ENCODE results near the gene AK5.
"Not testable (repeated sequence)": the region's sequence is repeated elsewhere in the genome, so short reads cannot be mapped to it uniquely, and the experiment has no call there.

The AK5 gene

DNA sequence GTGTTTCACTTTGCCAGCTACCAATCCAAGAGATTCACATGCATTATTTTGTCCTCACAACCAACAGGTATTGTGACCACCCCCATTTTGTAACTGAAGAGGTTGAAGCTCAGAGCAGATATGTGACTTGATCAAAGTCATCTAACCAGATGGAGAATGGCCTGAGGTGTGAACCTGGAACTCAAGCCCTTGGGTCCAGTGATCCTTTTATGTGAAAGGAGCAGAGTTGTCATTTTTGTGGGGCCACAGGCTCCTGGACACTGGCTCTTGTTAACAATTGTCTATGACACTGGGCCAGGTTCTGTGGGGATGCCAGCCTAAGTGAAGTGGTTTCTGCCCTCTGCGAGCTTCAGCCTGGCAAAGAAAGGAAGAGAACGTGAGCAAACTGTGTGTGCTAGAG, 228.1 kb downstream of the AK5 start (continued):
- TF ChIP-seq, protein P1, sequence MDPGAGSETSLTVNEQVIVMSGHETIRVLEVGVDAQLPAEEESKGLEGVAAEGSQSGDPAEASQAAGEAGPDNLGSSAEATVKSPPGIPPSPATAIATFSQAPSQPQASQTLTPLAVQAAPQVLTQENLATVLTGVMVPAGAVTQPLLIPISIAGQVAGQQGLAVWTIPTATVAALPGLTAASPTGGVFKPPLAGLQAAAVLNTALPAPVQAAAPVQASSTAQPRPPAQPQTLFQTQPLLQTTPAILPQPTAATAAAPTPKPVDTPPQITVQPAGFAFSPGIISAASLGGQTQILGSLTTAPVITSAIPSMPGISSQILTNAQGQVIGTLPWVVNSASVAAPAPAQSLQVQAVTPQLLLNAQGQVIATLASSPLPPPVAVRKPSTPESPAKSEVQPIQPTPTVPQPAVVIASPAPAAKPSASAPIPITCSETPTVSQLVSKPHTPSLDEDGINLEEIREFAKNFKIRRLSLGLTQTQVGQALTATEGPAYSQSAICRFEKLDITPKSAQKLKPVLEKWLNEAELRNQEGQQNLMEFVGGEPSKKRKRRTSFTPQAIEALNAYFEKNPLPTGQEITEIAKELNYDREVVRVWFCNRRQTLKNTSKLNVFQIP (CRISPR knock-in tag; IDR thresholded peaks at IDR 0.05; ENCODE audit: borderline replicate concordance, low read depth) = no peak
- TF ChIP-seq ZFP30 (CRISPR knock-in tag; IDR thresholded peaks at IDR 0.05) (no peak), TOX (CRISPR knock-in tag; IDR thresholded peaks at IDR 0.05; ENCODE audit: borderline replicate concordance) (no peak), TCF4 (CRISPR knock-in tag; IDR thresholded peaks at IDR 0.05; ENCODE audit: borderline replicate concordance) (no peak), PPARA (CRISPR knock-in tag; IDR thresholded peaks at IDR 0.05; ENCODE audit: borderline replicate concordance) (no peak), ARNTL (CRISPR knock-in tag; IDR thresholded peaks at IDR 0.05; ENCODE audit: borderline replicate concordance, low read depth) (no peak), GLIS3 (CRISPR knock-in tag; IDR thresholded peaks at IDR 0.05) (no peak), ZFP3 (CRISPR knock-in tag; IDR thresholded peaks at IDR 0.05) (0 out of 2 replicates have a peak, but pooled peaks have one; percentile 59), ZNF70 (CRISPR knock-in tag; IDR thresholded peaks at IDR 0.05) (no peak), CSDC2 (CRISPR knock-in tag; IDR thresholded peaks at IDR 0.05) (0 out of 2 replicates have a peak, but pooled peaks have one; percentile 62)

GRCh38 chr1:77511440-77511840, 229.6 kb downstream of the AK5 start:
- TF ChIP-seq, protein P1 (CRISPR knock-in tag; IDR thresholded peaks at IDR 0.05; ENCODE audit: borderline replicate concordance, low read depth) = 0 out of 2 replicates have a peak, but pooled peaks have one; percentile 38
- TF ChIP-seq SNAI2 (CRISPR knock-in tag; IDR thresholded peaks at IDR 0.05) (0 out of 2 replicates have a peak, but pooled peaks have one; percentile 63), TOX (CRISPR knock-in tag; IDR thresholded peaks at IDR 0.05; ENCODE audit: borderline replicate concordance) (0 out of 2 replicates have a peak, but pooled peaks have one; percentile 28), ZC3H10 (CRISPR knock-in tag; IDR thresholded peaks at IDR 0.05) (no peak), TSHZ2 (CRISPR knock-in tag; IDR thresholded peaks at IDR 0.05) (0 out of 2 replicates have a peak, but pooled peaks have one; percentile 29), PATZ1 (CRISPR knock-in tag; IDR thresholded peaks at IDR 0.05; ENCODE audit: borderline replicate concordance) (0 out of 2 replicates have a peak, but pooled peaks have one; percentile 12), ZFP3 (CRISPR knock-in tag; IDR thresholded peaks at IDR 0.05) (peak; percentile 85), ZNF565 (CRISPR knock-in tag; conservative IDR thresholded peaks at IDR 0.05; ENCODE audit: low read depth) (no peak), CSDC2 (CRISPR knock-in tag; IDR thresholded peaks at IDR 0.05) (peak; percentile 68; the same call in 1 of the 2 replicates), GLIS3 (CRISPR knock-in tag; IDR thresholded peaks at IDR 0.05) (no peak), ARNTL (CRISPR knock-in tag; IDR thresholded peaks at IDR 0.05; ENCODE audit: borderline replicate concordance, low read depth) (no peak), TCF4 (CRISPR knock-in tag; IDR thresholded peaks at IDR 0.05; ENCODE audit: borderline replicate concordance) (no peak), OSR1 (CRISPR knock-in tag; IDR thresholded peaks at IDR 0.05) (no peak), CREB5 (CRISPR knock-in tag; IDR thresholded peaks at IDR 0.05; ENCODE audit: low read depth) (no peak; the same call in 1 of the 2 replicates), RARB (CRISPR knock-in tag; IDR thresholded peaks at IDR 0.05) (no peak), PPARA (CRISPR knock-in tag; IDR thresholded peaks at IDR 0.05; ENCODE audit: borderline replicate concordance) (no peak), BACH2 (CRISPR knock-in tag; IDR thresholded peaks at IDR 0.05; ENCODE audit: borderline replicate concordance) (no peak), ZNF8 (CRISPR knock-in tag; IDR thresholded peaks at IDR 0.05) (no peak), ZNF70 (CRISPR knock-in tag; IDR thresholded peaks at IDR 0.05) (no peak), CSRNP3 (CRISPR knock-in tag; IDR thresholded peaks at IDR 0.05) (no peak), ESRRG (CRISPR knock-in tag; IDR thresholded peaks at IDR 0.05) (no peak), ISL1 (CRISPR knock-in tag; IDR thresholded peaks at IDR 0.05) (peak; percentile 97), ZFP30 (CRISPR knock-in tag; IDR thresholded peaks at IDR 0.05) (no peak)
- peak; percentile 57 for ATAC-seq

- ATAC-seq = not testable (repeated sequence)
Measured at GRCh38 chr1:77512650-77513049, 230.8 kb downstream of the AK5 start.

All from SK-N-SH treated with all-trans-retinoic acid at 6 μM for 48 hours (cell line).